Glomerular endothelial cell (primary cell): ENCODE data around the gene ANO5. TPM values are rescaled to one million over a fixed set of nuclear protein-coding genes. Genes with fewer than 3 reads are reported as not detected.

Source experiments
- DNase-seq: peaks from one replicate; pipeline ENCODE4 v3.0.0-alpha.2; 2011; ENCODE audit warnings: low read depth, low spot score; ENCODE audit errors: extremely low read depth
- total RNA-seq: library from RNA; depleted of rRNA; stranded (reverse); fragments of >200 nt; gene quantifications from 2 replicates; pipeline ENCODE4 v1.2.3, GENCODE V29; 2015

ANO5 gene
- total RNA-seq: 0.35 and 0.58 TPM in 2 replicates

DNA sequence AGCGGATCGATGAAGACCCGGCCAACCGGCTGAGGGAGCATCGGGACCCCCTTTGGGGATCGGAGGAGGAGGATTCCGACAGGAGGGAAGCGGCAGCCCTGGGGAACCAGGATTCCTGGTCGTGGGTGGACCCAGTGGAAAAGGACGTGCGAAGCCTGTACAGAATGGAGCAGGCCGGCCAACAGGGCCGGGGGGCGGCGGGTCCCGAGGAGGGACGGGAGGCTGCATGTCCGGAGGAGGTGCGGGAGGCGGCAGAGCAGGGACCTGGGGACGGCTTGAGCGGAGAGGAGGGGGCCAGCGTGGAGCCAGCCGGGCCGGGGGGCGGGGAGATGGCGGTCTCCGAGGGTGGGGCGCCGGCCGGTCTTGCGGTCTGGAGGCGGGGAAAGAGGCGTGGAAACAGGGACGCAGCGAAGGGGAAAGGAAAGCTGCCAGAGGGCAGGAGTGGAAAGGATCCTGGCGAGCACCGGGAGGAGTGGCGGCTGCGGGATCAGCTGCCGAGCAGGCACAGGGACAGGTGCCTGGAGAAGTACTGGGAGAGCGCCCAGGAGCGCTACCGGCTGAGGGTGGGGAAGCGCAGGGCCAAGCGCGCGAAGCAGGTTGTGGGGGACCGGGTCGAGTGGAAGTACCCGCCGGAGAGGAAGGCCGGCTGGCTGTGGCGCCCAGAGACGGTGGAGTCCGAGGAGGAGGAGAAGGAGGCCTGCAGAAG is at the start of gene ANO5:
Gene ANO5, plus strand, starts transcription at position 444 of the 706 bp plus-strand sequence. CDS start 408 bp downstream, outside the sequence.
- no peak for DNase-seq

GRCh38 chr11:22151649-22152197 is 41.2 kb upstream of the ANO5 start:
- no peak for DNase-seq

DNA sequence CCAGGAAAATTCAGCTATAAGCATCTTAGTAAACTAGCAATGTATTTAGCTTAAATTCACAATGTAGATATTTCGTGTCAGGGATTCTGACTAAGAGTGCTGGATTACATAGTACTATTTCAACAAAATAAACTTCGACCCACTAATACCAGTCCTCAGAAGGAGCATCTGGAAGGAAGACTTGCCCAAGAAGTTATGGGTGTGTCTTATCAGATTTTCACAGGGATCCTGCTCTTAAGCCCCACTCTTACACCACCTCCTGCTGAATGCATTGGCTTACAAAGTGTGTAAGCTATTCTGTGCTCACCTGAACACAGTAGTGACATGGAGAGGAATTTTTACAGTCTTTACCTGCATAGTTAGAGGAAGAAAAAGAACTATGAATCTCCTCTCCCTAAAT is 35.4 kb upstream of the ANO5 start:
- DNase-seq: no peak

GRCh38 chr11:22161489-22161888 is 31.4 kb upstream of the ANO5 start:
- DNase-seq: no peak

DNA sequence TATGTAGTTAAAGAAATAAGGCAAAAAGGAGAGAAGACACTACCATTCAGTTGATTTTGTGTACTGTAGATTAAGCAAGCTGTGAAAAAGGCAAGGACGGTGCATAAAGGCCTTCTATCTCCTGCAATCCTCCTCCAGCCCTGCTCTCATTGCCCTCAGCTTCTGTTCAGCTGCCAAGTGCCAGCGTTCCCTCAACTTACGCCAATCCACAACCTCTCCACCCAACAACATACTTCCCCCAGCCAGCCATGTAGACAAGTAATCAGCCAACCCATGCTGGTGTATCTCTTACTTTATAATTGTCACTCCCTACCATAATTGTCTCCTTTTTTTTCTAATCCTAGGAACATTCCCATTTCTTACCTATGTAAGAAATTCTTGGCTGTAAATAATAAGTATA is 30.1 kb upstream of the ANO5 start:
- no peak for DNase-seq

DNA sequence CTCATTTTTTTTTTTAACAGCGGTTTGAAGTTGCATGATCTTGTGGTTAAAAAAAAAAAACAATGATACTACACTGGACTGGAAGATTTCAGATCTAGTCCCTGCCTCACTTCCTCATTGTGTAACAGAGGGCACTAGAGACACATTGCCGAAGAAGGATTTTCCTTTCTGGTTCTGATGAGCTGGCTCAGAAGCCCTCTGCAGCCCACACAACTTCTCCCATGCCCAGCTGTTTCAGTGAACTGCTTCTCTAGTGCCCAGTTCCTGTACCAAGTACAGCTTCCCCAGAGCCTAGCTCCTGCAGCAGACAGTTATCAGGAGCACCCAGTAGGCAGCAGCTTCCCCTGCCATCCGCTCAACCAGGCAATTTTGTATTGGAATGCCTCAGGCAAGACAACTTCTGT is 29.5 kb upstream of the ANO5 start:
- DNase-seq: no peak

DNA sequence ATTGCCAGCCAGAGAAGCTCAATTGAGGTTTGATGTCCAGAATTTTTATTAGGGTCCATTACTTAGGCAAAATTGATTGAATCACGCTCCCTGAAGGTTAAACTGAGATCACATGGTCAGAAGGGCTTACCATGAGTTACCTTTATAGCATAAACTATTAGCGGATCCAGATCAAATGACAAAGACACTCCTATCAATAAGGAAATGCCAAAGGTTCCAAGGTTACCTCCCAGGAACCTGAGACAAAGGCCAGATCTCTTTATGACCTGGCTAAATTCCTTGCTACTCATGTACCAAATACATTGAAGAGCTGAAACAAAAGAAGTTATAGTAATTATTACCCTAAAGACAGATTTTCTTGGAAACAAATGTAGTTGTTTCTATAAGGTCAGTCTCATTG is 27.8 kb upstream of the ANO5 start:
- DNase-seq: no peak

DNA sequence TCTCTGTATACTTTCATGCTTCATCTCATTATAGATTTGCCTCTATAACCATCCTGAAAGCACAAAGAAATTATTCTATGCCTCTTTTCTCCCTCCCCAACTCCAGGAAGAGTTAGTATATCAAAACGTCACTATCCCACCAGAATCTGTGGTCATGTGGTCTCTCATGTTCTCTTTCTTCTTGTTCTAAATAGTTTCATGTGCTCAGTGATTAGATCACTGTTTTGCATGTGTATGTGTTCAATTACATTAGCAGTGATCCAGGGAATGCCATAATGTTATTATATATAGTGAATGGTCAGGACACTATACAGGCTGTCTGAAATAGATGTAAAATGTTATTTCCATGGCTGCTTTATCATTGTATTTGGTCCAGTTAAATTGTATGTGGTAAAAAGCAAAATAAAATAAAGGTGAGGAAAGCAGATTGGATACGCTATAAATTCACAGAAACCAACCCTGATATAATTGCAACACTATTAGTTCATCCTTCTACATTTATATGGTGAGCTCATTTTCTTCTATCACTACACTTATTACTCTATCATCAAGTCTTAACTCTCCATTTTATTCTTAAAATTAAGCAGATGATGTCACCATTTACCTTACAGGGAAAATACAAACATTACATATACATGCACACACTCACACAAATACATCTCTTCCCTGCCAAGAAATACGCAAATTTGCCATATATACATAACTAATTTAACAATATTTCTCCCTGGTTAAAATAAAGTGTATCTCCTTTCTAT is 26.9 kb upstream of the ANO5 start:
- DNase-seq: no peak

DNA sequence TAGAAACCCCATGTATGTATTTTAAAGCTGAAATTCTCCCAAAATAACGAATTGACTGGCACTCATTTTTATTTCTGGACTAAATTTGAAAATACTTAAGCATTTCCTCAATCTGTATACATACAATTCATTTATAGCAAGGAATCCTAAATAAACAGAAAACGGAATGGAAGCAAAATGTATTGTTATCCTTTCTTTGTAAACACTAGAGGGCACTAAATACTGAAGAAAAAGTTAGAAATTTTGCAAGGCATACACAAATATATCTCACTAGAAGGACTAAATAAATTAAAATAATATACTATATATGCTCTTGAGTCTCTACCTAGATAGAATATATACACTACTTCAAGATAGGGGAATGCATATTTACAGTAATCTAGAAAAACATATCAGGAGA is 23.1 kb upstream of the ANO5 start:
- DNase-seq: no peak

DNA sequence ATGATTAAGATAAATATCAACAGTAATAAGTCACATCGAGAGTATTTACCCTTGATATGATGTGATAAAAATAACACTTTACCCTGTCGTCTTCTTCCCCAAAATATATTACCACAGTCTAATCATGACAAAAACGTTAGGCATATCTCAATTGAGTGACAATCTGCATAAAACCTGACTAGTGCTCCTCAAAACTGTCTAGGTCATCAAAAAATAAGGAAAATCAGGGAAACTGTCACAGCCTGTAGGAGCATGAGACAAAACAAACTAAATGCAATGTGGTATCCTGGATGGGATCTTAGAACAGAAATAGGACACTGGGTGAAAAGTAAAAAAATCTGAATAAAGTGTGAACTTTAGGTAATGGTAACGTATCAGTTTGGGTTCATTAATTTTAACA is 19.4 kb upstream of the ANO5 start:
- DNase-seq: no peak

GRCh38 chr11:22177186-22177585 is 15.7 kb upstream of the ANO5 start:
- no peak for DNase-seq

GRCh38 chr11:22179626-22180025 is 13.3 kb upstream of the ANO5 start:
- no peak for DNase-seq

GRCh38 chr11:22180131-22180530 is 12.8 kb upstream of the ANO5 start:
- DNase-seq: no peak

DNA sequence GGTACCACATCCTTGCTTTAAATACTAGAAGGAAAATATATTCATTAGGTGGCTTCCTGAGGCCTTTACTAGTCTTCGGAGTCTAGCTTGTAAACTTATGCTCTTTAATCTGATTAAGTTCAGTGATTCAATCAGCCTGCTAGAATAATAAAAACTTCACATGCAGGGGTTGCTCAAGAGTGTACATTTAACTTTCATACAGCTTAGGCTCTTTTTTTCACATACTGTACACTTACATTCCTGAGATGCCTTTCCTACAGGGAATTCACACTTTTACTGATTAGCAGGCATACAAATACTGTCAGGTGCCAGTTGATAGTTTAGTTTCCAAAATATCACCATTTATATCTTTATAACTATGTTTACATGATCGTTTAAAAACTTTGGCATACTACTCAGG is 3.2 kb upstream of the ANO5 start:
- no peak for DNase-seq

- no peak for DNase-seq
Observed at GRCh38 chr11:22190827-22191463, 1.9 kb upstream of the ANO5 start.

- no peak for DNase-seq
Observed at GRCh38 chr11:22192289-22192641, 620 bp upstream of the ANO5 start.

DNA sequence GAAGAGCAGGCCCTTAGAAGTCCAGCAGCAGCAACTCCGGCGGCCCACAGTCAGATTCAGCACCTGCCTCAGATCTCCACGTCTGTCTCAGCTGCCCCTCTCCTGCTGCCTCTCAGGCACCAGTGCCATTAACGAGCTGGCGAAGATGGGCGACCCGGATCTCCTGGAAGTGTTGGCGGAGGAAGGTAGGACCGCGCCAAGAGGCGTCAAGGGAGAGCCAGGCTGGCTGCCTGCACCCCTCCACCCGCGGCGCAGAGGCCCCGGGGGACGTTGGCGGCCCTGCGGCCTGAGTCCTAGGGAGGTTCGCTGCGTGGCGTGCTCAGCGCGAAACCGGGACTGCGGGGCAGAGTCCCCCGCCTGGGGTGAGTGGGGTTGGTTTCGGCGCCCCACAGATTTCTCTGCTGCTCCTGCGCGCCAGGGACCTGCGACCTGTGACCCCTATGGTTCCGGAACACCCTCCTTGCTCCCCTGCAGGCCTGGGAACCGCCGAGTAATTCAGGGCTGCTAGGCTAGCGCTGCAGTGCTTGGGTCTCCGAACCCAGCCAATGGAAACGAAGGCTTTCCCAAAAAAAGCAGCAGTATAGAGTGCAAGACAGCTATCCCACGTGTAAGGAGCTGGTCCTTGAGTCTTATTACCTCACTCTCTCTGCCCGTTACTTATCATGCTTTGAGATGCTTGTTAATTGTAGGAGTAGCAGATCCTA is 615 bp downstream of the ANO5 start:
- no peak for DNase-seq

DNA sequence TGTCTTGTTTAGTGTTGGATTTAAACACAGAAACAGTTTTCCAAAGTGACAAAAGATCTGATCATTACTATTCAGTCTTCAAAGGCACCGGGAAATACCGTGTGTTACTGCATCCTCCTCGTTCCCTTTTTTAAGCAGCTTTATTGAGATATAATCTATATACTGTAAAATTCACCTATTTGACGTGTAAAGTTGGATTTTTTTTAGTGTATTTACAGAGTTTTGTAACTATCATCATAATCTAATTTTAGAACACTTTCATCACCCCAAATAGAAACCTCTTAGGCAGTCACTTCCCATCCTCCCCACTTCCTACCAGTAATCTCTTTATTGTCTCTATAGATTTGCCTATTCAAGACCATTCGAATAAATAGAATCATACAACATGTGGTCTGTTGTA is 1.4 kb downstream of the ANO5 start:
- no peak for DNase-seq

DNA sequence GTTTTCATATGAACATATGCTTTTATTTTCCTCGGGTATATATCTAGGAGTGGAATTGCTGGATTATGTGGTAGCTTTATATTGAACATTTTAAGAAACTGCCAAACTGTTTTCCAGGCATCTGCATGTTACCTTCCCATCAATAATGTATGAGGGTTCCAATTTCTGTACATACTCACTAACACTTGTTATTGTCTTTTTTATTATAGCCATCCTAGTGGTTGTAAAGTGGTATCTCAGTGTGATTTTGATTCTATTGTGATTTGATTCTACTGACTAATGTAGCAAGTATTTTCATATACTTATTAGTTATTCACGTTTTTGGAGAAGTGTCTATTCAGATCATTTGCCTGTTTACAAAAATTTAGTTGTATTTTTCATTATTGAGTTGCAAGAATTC is 2.0 kb downstream of the ANO5 start:
- no peak for DNase-seq

- DNase-seq: no peak
Observed at GRCh38 chr11:22197139-22198005, 4.5 kb downstream of the ANO5 start.
